H9 (cell line): ENCODE measurements around the gene CD46. TPM values are rescaled to one million over a fixed set of nuclear protein-coding genes. Genes with fewer than 3 reads are reported as not detected.
A peak's percentile ranks its signal among the peaks of the same experiment; 100 is the strongest.

ENCODE experiments used
- DNase-seq: peaks from one replicate; pipeline ENCODE4 v3.0.0-alpha.2; 2017
- H2AFZ ChIP-seq: one replicate; pipeline ENCODE4 v1.6.1; 2013; ENCODE audit warnings: mild to moderate bottlenecking, low read length, control low read depth, moderate library complexity
- H2AK5ac ChIP-seq: 2 replicates; pipeline ENCODE4 v1.6.1; 2013; ENCODE audit warnings: low read length, control low read depth, mixed read lengths; ENCODE audit not compliant: insufficient read length
- H2BK120ac ChIP-seq: one replicate; pipeline ENCODE4 v1.6.1; 2013; ENCODE audit warnings: low read depth, mild to moderate bottlenecking, low read length, control low read depth, inconsistent platforms; ENCODE audit not compliant: poor library complexity, severe bottlenecking
- H2BK12ac ChIP-seq: 2 replicates; pipeline ENCODE4 v1.6.1; 2013; ENCODE audit warnings: low read length, control low read depth, mixed read lengths, low read depth; ENCODE audit not compliant: insufficient read length
- H2BK15ac ChIP-seq: 2 replicates; pipeline ENCODE4 v1.6.1; 2013; ENCODE audit warnings: low read depth, low read length, control low read depth
- H2BK20ac ChIP-seq: one replicate; pipeline ENCODE4 v1.6.1; 2013; ENCODE audit warnings: low read depth, mild to moderate bottlenecking, low read length, control low read depth, inconsistent platforms; ENCODE audit not compliant: poor library complexity, severe bottlenecking
- H2BK5ac ChIP-seq: 2 replicates; pipeline ENCODE4 v1.6.1; 2013; ENCODE audit warnings: low read length, control low read depth, mixed read lengths; ENCODE audit not compliant: insufficient read length
- H3K14ac ChIP-seq: 2 replicates; pipeline ENCODE4 v1.6.1; 2013; ENCODE audit warnings: low read length, control low read depth; ENCODE audit not compliant: insufficient read depth
- H3K18ac ChIP-seq: 2 replicates; pipeline ENCODE4 v1.6.1; 2013; ENCODE audit warnings: low read depth, mild to moderate bottlenecking, mixed read lengths, low read length, control low read depth; ENCODE audit not compliant: insufficient read length
- H3K23ac ChIP-seq: 2 replicates; pipeline ENCODE4 v1.6.1; 2013; ENCODE audit warnings: low read length, control low read depth, mixed read lengths, low read depth; ENCODE audit not compliant: insufficient read length
- H3K23me2 ChIP-seq: 2 replicates; pipeline ENCODE4 v1.6.1; 2013; ENCODE audit warnings: low read depth, mild to moderate bottlenecking, mixed read lengths, low read length, control low read depth; ENCODE audit not compliant: insufficient read length, poor library complexity, severe bottlenecking
- H3K27ac ChIP-seq: 2 replicates; pipeline ENCODE4 v1.5.1; 2013; ENCODE audit warnings: low read length, control low read depth, mixed read lengths, low read depth; ENCODE audit not compliant: insufficient read length
- H3K27me3 ChIP-seq: 2 replicates; pipeline ENCODE4 v1.6.1; 2013; ENCODE audit warnings: low read length, control low read depth, inconsistent platforms; ENCODE audit not compliant: insufficient read depth
- H3K4ac ChIP-seq: 2 replicates; pipeline ENCODE4 v1.6.1; 2013; ENCODE audit warnings: low read depth, mild to moderate bottlenecking, control low read depth, inconsistent platforms, low read length, moderate library complexity
- H3K4me1 ChIP-seq: 2 replicates; pipeline ENCODE4 v1.6.1; 2013; ENCODE audit warnings: low read length, control low read depth, inconsistent platforms; ENCODE audit not compliant: insufficient read depth
- H3K4me2 ChIP-seq: 2 replicates; pipeline ENCODE4 v1.6.1; 2013; ENCODE audit warnings: low read length, control low read depth, mixed read lengths; ENCODE audit not compliant: insufficient read length, insufficient read depth
- H3K56ac ChIP-seq: 2 replicates; pipeline ENCODE4 v1.6.1; 2013; ENCODE audit warnings: low read depth, mild to moderate bottlenecking, mixed read lengths, low read length, control low read depth; ENCODE audit not compliant: insufficient read length
- H3K79me1 ChIP-seq: 2 replicates; pipeline ENCODE4 v1.6.1; 2013; ENCODE audit warnings: low read depth, mild to moderate bottlenecking, moderate library complexity, low read length, control low read depth, inconsistent platforms; ENCODE audit not compliant: insufficient read depth, poor library complexity, severe bottlenecking
- H3K79me2 ChIP-seq: 2 replicates; pipeline ENCODE4 v1.6.1; 2013; ENCODE audit warnings: low read length, control low read depth, inconsistent platforms; ENCODE audit not compliant: insufficient read depth
- H3K9ac ChIP-seq: 2 replicates; pipeline ENCODE4 v1.6.1; 2013; ENCODE audit warnings: low read length, control low read depth, mixed read lengths; ENCODE audit not compliant: insufficient read length; ENCODE audit errors: extremely low read depth
- H3K9me3 ChIP-seq: one replicate; pipeline ENCODE4 v1.6.1; 2013; ENCODE audit warnings: low read depth, low read length, inconsistent platforms; ENCODE audit not compliant: control insufficient read depth
- H3T11ph ChIP-seq: one replicate; pipeline ENCODE4 v1.6.1; 2013; ENCODE audit warnings: mild to moderate bottlenecking, low read length, control low read depth, inconsistent platforms
- H4K20me1 ChIP-seq: one replicate; pipeline ENCODE4 v1.6.1; 2013; ENCODE audit not compliant: control insufficient read depth, insufficient read length, insufficient read depth
- H4K5ac ChIP-seq: 2 replicates; pipeline ENCODE4 v1.6.1; 2013; ENCODE audit warnings: low read depth, mild to moderate bottlenecking, mixed read lengths, low read length, control low read depth; ENCODE audit not compliant: insufficient read length
- H4K8ac ChIP-seq: replicated peaks from 2 replicates; pipeline ENCODE4 v1.6.1; 2013; ENCODE audit warnings: low read length, control low read depth, mixed read lengths, low read depth; ENCODE audit not compliant: insufficient read length
- H4K91ac ChIP-seq: 2 replicates; pipeline ENCODE4 v1.6.1; 2013; ENCODE audit warnings: low read depth, mild to moderate bottlenecking, moderate library complexity, mixed read lengths, low read length, control low read depth; ENCODE audit not compliant: insufficient read length
- H3K27ac Mint-ChIP-seq, 3 experiments: 2 replicates in 2 of 3; 3 replicates in 1 of 3; pipeline ENCODE4 v1.8.0; 2020 to 2021; ENCODE audit warnings: mixed read lengths in 3 of 3, mild to moderate bottlenecking in 1 of 3, moderate library complexity in 1 of 3
- H3K27me3 Mint-ChIP-seq: 2 replicates; pipeline ENCODE4 v1.8.0; 2021; ENCODE audit warnings: low read depth, mild to moderate bottlenecking, moderate library complexity, mixed read lengths
- H3K36me3 Mint-ChIP-seq, 3 experiments: 2 replicates in 2 of 3; 3 replicates in 1 of 3; pipeline ENCODE4 v1.8.0; 2020 to 2021; ENCODE audit warnings: low read depth in 3 of 3, mixed read lengths in 3 of 3; ENCODE audit not compliant: insufficient read depth in 1 of 3
- H3K4me1 Mint-ChIP-seq, 2 experiments: 2 replicates each; pipeline ENCODE4 v1.8.0; 2020; ENCODE audit warnings: mixed read lengths in 2 of 2
- H3K4me3 Mint-ChIP-seq, 2 experiments: 2 replicates in 1 of 2; 3 replicates in 1 of 2; pipeline ENCODE4 v1.8.0; 2020 to 2021; ENCODE audit warnings: mild to moderate bottlenecking in 2 of 2, mixed read lengths in 2 of 2, moderate library complexity in 1 of 2
- H3K9me3 Mint-ChIP-seq, 2 experiments: 2 replicates in 1 of 2; 3 replicates in 1 of 2; pipeline ENCODE4 v1.8.0; 2020; ENCODE audit warnings: mild to moderate bottlenecking in 2 of 2, mixed read lengths in 2 of 2, moderate library complexity in 1 of 2
- CTCF ChIP-seq: fragments of 200-600 bp; sonication (generic); conservative IDR thresholded peaks from 3 replicates; pipeline ENCODE4 v1.8.0; 2021; ENCODE audit warnings: antibody characterized with exemption, mild to moderate bottlenecking
- WGBS: extraction: QIAGEN DNeasy Blood & Tissue Kit; methylation state at CpG from one replicate; pipeline ENCODE4 v1.1.7; 2013; ENCODE audit warnings: missing lambda C conversion rate, low lambda C conversion rate, mixed read lengths; ENCODE audit not compliant: insufficient read length; ENCODE audit errors: extremely low coverage; 5-methylcytosine and 5-hydroxymethylcytosine counted together
- total RNA-seq: library from RNA; stranded (reverse); gene quantifications from 2 replicates; pipeline ENCODE4 v1.2.1, GENCODE V29; 2021

CD46 gene
- total RNA-seq, 1 experiment from 2014 or later, result 89.2 TPM

GRCh38 chr1:207755846-207756693, 4.2 kb downstream of the CD46 start:
- H3K27ac Mint-ChIP-seq, result peak overlapping the region in 2 of 3 experiments; percentile 5 to 60; a peak in 3 of 7 replicates
- no peak overlapping the region for H3K4me3 Mint-ChIP-seq
- no peak overlapping the region for H3K14ac ChIP-seq

More at GRCh38 chr1:207755846-207756693, 4.2 kb downstream of the CD46 start:
- Histone ChIP-seq H3T11ph (no peak overlapping the region), H3K23ac (no peak overlapping the region), H4K20me1 (no peaks in the 10 kb centered on the region), H2BK5ac (no peak overlapping the region), H3K4ac (no peak overlapping the region), H3K79me2 (peaks cover 52% of the 10 kb centered on the region; the same call in 1 of the 2 replicates), H2BK12ac (no peak overlapping the region), H3K9ac (no peak overlapping the region), H3K4me1 (no peaks in the 10 kb centered on the region; the same call in 1 of the 2 replicates), H2BK120ac (no peak overlapping the region), H2AFZ (no peak overlapping the region), H3K23me2 (peaks cover 4% of the 10 kb centered on the region), H3K27me3 (no peaks in the 10 kb centered on the region), H3K4me2 (no peak overlapping the region), H3K56ac (no peak overlapping the region), H2BK15ac (no peak overlapping the region), H3K18ac (no peak overlapping the region), H4K5ac (no peak overlapping the region), H3K9me3 (no peaks in the 10 kb centered on the region), H4K8ac (no peak overlapping the region), H3K79me1 (peaks cover 5% of the 10 kb centered on the region), H2BK20ac (no peak overlapping the region), H3K27ac (no peak overlapping the region), H4K91ac (no peak overlapping the region), H2AK5ac (no peak overlapping the region)
- no peak for TF ChIP-seq CTCF
- Mint-ChIP-seq H3K36me3 (peaks cover 40 to 52% (median 48%) of the 10 kb centered on the region in 3 experiments), H3K27me3 (no peaks in the 10 kb centered on the region), H3K4me1 (peaks cover 30 to 39% of the 10 kb centered on the region in 2 experiments), H3K9me3 (no peaks in the 10 kb centered on the region)
- DNase-seq, result no peak
- WGBS, result no CpG with 5 or more reads among the region's 2 CpGs
